ENCODE data around the gene ADGRB3.
"Not testable (repeated sequence)": the region's sequence is repeated elsewhere in the genome, so short reads cannot be mapped to it uniquely, and the experiment has no call there.

GRCh38 chr6:68814976-68815375, 179.9 kb downstream of the ADGRB3 start:
- not testable (repeated sequence) for TF ChIP-seq POLR2A (IDR thresholded peaks at IDR 0.05; ENCODE audit: low read length); GATA1 (IDR thresholded peaks at IDR 0.05; ENCODE audit: low read depth, low read length)
